ENCODE results near the gene AGAP4. TPM values are rescaled to one million over a fixed set of nuclear protein-coding genes. Genes with fewer than 3 reads are reported as not detected.

Gene AGAP4
- 4.4 and 6.3 TPM in 2 replicates for total RNA-seq

GRCh38 chr10:45847400-45847799 lies at the start of gene AGAP4:
Gene AGAP4 (minus strand): TSS chr10:45847500. CDS start chr10:45847347, 153 bp downstream.

Small RNAs within 50 kb of the gene (small RNA-seq; reads per million reads assigned to genes)
- gene AC012044.1 (ENCODE audit: low replicate concordance) (not detected), gene RNA5SP310 (ENCODE audit: low replicate concordance) (not detected)

Other genes with a start within 250 kb of the AGAP4 start
- 3.3 and 8.6 TPM in 2 replicates for gene ZFAND4, start 174.7 kb downstream of the AGAP4 start, total RNA-seq
- gene WASHC2C, start 120.2 kb downstream of the AGAP4 start, total RNA-seq: 33.5 and 60.6 TPM in 2 replicates
- gene TIMM23, start 125.0 kb upstream of the AGAP4 start, total RNA-seq: 58.0 and 89.8 TPM in 2 replicates
- 161 and 189 TPM in 2 replicates for gene NCOA4, start 183.1 kb upstream of the AGAP4 start, total RNA-seq
- not detected in 2 replicates for gene MSMB, start 198.8 kb upstream of the AGAP4 start, total RNA-seq